HG03575 (cell line): Measurements from ENCODE around the gene LDLRAD2.
"Not testable (repeated sequence)": the region's sequence is repeated elsewhere in the genome, so short reads cannot be mapped to it uniquely, and the experiment has no call there.

Experiments used
- ATAC-seq: cut with Tn5 transposase; IDR thresholded peaks from one replicate; pipeline ENCODE4 v1.9.1; 2021; ENCODE audit not compliant: unreplicated experiment, insufficient number of reproducible peaks, low FRiP score; ENCODE audit errors: extremely low read depth

Gene LDLRAD2

GRCh38 chr1:21782868-21783678 lies 29.0 kb upstream of the LDLRAD2 start, which contains the start of gene USP48:
TSS of gene USP48 (minus strand) at chr1:21783149. CDS start at chr1:21782957, 192 bp downstream.
- ATAC-seq = peak; percentile 27

GRCh38 chr1:21783679-21784603 lies 28.1 kb upstream of the LDLRAD2 start:
- ATAC-seq = no peak

GRCh38 chr1:21785764-21786163 lies 26.3 kb upstream of the LDLRAD2 start:
- not testable (repeated sequence) for ATAC-seq

GRCh38 chr1:21786640-21787039 lies 25.4 kb upstream of the LDLRAD2 start:
- ATAC-seq = no peak

- no peak for ATAC-seq
Measured at GRCh38 chr1:21793104-21793503, 19.0 kb upstream of the LDLRAD2 start.

- ATAC-seq = no peak
Measured at GRCh38 chr1:21794656-21795055, 17.4 kb upstream of the LDLRAD2 start.

GRCh38 chr1:21795075-21795474 lies 17.0 kb upstream of the LDLRAD2 start:
- no peak for ATAC-seq

- no peak for ATAC-seq
Measured at GRCh38 chr1:21799730-21800129, 12.3 kb upstream of the LDLRAD2 start.

- no peak for ATAC-seq
Measured at GRCh38 chr1:21801100-21801499, 11.0 kb upstream of the LDLRAD2 start.

- ATAC-seq = no peak
Measured at GRCh38 chr1:21804536-21804935, 7.5 kb upstream of the LDLRAD2 start.

GRCh38 chr1:21813542-21813941 lies 1.5 kb downstream of the LDLRAD2 start:
- ATAC-seq = no peak

- ATAC-seq = no peak
Measured at GRCh38 chr1:21814241-21814918, 2.3 kb downstream of the LDLRAD2 start.

- ATAC-seq = no peak
Measured at GRCh38 chr1:21814981-21815582, 3.0 kb downstream of the LDLRAD2 start.

GRCh38 chr1:21815724-21816321 lies 3.8 kb downstream of the LDLRAD2 start:
- ATAC-seq = no peak

- no peak for ATAC-seq
Measured at GRCh38 chr1:21816602-21817302, 4.7 kb downstream of the LDLRAD2 start.

- ATAC-seq = no peak
Measured at GRCh38 chr1:21818656-21819055, 6.6 kb downstream of the LDLRAD2 start.

- ATAC-seq = no peak
Measured at GRCh38 chr1:21820597-21821232, 8.7 kb downstream of the LDLRAD2 start.
